ENCODE data around the gene SFTA2.

The SFTA2 gene

DNA sequence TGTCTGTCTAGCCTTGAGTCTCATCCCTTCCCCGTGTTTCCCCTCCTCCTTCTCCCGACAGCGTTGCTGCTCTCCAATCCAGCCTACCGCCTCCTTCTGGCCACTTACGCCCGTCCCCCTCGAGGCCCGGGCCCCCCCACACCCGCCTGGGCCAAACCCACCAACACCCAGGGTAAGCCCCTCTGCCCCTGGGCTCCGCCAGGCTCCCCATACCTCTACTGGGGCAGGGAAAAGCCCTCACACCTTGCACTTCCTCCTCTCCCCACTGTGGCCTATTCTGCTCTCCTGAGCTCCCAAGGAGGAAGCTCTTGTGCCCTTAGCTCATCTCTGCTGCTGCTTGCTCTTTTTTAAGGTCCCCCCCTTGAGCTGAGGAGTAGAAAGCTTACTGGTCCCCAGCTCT lies 36.6 kb downstream of the SFTA2 start:
- peaks cover 34% of the 10 kb centered on the region for H3K36me3 ChIP-seq (ENCODE audit: insufficient read depth, low read length)
- no peaks in the 10 kb centered on the region for H3K27me3 ChIP-seq (ENCODE audit: control insufficient read depth, insufficient read depth, low read length)
- H3K9ac ChIP-seq (ENCODE audit: low read depth, low read length): no peak overlapping the region
- H3K9me3 ChIP-seq (replicated peaks; ENCODE audit: low read length): no peaks in the 10 kb centered on the region
- no peak overlapping the region for H3K4me3 ChIP-seq (ENCODE audit: low read length)
- H3K4me2 ChIP-seq (ENCODE audit: low read length): no peak overlapping the region
- H3K4me1 ChIP-seq (ENCODE audit: control insufficient read depth, insufficient read depth, low read length): no peaks in the 10 kb centered on the region

DNA sequence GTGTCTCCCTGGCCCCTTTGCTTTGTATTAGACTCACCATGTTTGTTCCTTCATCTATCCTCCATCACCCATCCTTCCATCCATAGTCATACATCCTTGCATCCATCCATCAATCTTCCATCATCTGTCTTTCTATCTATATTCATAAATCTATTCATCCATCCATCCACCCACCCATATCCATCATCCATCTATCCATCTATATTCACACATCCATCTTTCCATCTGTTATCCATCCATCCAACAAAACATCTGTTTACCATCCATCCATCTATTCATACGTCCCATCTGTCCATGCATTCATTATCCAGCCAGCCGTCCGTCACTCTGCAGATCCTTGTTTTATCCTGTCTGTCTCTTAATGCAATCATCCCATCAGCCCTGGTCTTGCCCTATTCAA lies 37.0 kb downstream of the SFTA2 start:
- H3K4me3 ChIP-seq (ENCODE audit: low read length): no peak overlapping the region
- no peak overlapping the region for H3K9ac ChIP-seq (ENCODE audit: low read depth, low read length)
- H3K9me3 ChIP-seq (replicated peaks; ENCODE audit: low read length): no peaks in the 10 kb centered on the region
- no peaks in the 10 kb centered on the region for H3K27me3 ChIP-seq (ENCODE audit: control insufficient read depth, insufficient read depth, low read length)
- H3K4me2 ChIP-seq (ENCODE audit: low read length): no peak overlapping the region
- peaks cover 34% of the 10 kb centered on the region for H3K36me3 ChIP-seq (ENCODE audit: insufficient read depth, low read length)
- H3K4me1 ChIP-seq (ENCODE audit: control insufficient read depth, insufficient read depth, low read length): no peaks in the 10 kb centered on the region

DNA sequence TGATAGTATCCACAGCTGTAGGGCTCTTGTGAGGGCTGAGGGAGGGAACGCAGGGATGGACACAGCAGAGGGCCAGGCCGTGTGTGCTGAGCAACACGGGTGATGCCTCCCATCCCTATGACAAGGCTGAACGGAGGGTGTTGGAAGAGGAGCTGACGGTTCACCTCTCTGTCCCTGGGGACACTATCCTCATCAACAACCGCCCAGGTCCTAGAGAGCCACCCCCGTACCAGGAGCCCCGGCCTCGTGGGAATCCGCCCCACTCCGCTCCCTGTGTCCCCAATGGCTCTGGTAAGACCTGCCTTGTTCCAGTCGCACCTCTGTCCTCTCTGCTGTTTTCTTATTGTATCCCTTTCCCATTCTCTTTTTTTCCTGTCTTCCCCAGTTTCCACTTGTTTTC lies 37.6 kb downstream of the SFTA2 start:
- Histone ChIP-seq H3K4me1 (ENCODE audit: control insufficient read depth, insufficient read depth, low read length) (no peaks in the 10 kb centered on the region), H3K27me3 (ENCODE audit: control insufficient read depth, insufficient read depth, low read length) (no peaks in the 10 kb centered on the region), H3K36me3 (ENCODE audit: insufficient read depth, low read length) (peaks cover 34% of the 10 kb centered on the region), H3K9ac (ENCODE audit: low read depth, low read length) (no peak overlapping the region), H3K4me3 (ENCODE audit: low read length) (no peak overlapping the region), H3K4me2 (ENCODE audit: low read length) (no peak overlapping the region), H3K9me3 (replicated peaks; ENCODE audit: low read length) (no peaks in the 10 kb centered on the region)

DNA sequence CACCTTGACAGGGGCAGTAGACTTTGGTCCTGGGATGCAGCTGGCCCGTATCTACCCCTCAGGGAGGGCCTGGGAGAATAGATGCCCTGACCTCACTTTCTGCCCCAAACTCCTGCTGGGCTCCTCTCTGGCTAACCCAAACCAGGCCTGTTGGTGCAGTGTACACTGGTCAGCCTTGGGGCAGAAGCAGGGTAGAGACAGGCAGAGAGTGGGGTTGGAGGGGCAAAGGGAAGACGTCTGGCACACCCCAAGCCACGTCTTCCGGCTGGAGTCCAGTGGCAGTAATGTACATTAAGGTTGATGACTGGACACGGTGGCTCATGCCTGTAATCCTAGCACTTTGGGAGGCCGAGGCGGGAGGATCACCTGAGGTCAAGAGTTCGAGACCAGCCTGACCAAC lies 38.3 kb downstream of the SFTA2 start:
- peaks cover 34% of the 10 kb centered on the region for H3K36me3 ChIP-seq (ENCODE audit: insufficient read depth, low read length)
- no peak overlapping the region for H3K4me3 ChIP-seq (ENCODE audit: low read length)
- H3K27me3 ChIP-seq (ENCODE audit: control insufficient read depth, insufficient read depth, low read length): no peaks in the 10 kb centered on the region
- no peak overlapping the region for H3K4me2 ChIP-seq (ENCODE audit: low read length)
- no peak overlapping the region for H3K9ac ChIP-seq (ENCODE audit: low read depth, low read length)
- H3K9me3 ChIP-seq (replicated peaks; ENCODE audit: low read length): no peaks in the 10 kb centered on the region
- peaks cover 3% of the 10 kb centered on the region for H3K4me1 ChIP-seq (ENCODE audit: control insufficient read depth, insufficient read depth, low read length)

DNA sequence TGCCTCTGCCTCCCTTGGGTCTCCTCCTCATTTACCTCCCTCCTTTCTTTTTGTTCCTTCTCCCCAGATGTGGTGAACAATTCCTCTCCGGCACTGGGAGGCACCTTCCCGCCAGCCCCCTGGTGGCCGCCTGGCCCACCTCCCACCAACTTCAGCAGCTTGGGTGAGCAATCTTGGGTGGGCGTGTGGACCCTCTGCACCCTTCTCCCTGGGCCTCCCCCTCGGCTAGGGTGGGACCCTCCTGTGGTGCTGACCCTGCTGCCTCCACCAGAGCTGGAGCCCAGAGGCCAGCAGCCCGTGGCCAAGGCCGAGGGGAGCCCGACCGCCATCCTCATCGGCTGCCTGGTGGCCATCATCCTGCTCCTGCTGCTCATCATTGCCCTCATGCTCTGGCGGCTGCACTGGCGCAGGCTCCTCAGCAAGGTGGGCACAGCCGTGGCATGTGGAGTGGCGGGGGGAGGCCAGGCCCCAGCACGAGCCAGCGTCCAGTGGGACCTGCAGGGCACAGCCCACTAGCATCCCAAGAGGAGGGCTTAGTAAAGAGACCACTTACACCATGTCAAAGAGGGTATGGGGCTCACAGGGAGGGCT lies 38.9 kb downstream of the SFTA2 start:
- Histone ChIP-seq H3K27me3 (ENCODE audit: control insufficient read depth, insufficient read depth, low read length) (no peaks in the 10 kb centered on the region), H3K9ac (ENCODE audit: low read depth, low read length) (no peak overlapping the region), H3K9me3 (replicated peaks; ENCODE audit: low read length) (no peaks in the 10 kb centered on the region), H3K36me3 (ENCODE audit: insufficient read depth, low read length) (peaks cover 32% of the 10 kb centered on the region), H3K4me1 (ENCODE audit: control insufficient read depth, insufficient read depth, low read length) (peaks cover 9% of the 10 kb centered on the region), H3K4me2 (ENCODE audit: low read length) (no peak overlapping the region), H3K4me3 (ENCODE audit: low read length) (no peak overlapping the region)

DNA sequence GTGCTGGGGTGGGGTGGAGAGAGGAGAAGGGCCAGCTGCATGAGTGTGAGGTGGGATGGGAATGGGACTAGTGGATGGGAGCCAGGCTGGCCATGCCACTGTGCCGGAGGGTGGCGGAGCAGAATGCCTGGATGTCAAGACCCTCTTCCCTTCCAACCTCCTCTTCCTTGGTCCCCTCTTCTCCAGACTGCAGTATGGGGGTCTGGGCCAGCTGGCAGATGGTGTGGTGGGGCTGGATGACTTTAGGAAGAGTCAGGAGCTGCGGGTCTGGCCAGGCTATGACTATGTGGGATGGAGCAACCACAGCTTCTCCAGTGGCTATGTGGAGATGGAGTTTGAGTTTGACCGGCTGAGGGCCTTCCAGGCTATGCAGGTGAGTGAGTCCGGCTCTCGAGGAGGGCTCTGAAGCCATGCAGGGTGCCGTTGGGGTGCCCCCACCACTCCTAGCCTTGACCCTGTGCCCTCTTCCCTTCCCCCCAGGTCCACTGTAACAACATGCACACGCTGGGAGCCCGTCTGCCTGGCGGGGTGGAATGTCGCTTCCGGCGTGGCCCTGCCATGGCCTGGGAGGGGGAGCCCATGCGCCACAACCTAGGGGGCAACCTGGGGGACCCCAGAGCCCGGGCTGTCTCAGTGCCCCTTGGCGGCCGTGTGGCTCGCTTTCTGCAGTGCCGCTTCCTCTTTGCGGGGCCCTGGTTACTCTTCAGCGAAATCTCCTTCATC lies 40.0 kb downstream of the SFTA2 start:
- H3K4me1 ChIP-seq (ENCODE audit: control insufficient read depth, insufficient read depth, low read length): peaks cover 14% of the 10 kb centered on the region
- no peaks in the 10 kb centered on the region for H3K9me3 ChIP-seq (replicated peaks; ENCODE audit: low read length)
- H3K27me3 ChIP-seq (ENCODE audit: control insufficient read depth, insufficient read depth, low read length): no peaks in the 10 kb centered on the region
- H3K9ac ChIP-seq (ENCODE audit: low read depth, low read length): no peak overlapping the region
- H3K36me3 ChIP-seq (ENCODE audit: insufficient read depth, low read length): peaks cover 23% of the 10 kb centered on the region
- no peak overlapping the region for H3K4me2 ChIP-seq (ENCODE audit: low read length)
- no peak overlapping the region for H3K4me3 ChIP-seq (ENCODE audit: low read length)

DNA sequence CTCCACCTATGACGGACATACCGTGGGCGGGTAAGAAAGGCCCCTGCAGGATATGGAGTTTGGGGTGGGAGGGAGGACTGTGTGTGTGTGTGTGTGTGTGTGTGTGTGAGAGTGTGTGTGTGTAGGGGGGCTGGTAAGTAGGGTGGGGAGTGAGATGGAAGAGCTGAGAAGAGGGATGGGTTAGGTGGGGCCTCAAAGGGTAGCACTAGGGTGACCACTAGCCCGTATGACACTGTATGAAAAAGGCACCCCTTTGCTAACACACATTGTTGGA lies 40.6 kb downstream of the SFTA2 start:
- peaks cover 20% of the 10 kb centered on the region for H3K36me3 ChIP-seq (ENCODE audit: insufficient read depth, low read length)
- H3K4me1 ChIP-seq (ENCODE audit: control insufficient read depth, insufficient read depth, low read length): peaks cover 16% of the 10 kb centered on the region
- H3K4me3 ChIP-seq (ENCODE audit: low read length): no peak overlapping the region
- no peaks in the 10 kb centered on the region for H3K9me3 ChIP-seq (replicated peaks; ENCODE audit: low read length)
- no peak overlapping the region for H3K9ac ChIP-seq (ENCODE audit: low read depth, low read length)
- H3K27me3 ChIP-seq (ENCODE audit: control insufficient read depth, insufficient read depth, low read length): no peaks in the 10 kb centered on the region
- no peak overlapping the region for H3K4me2 ChIP-seq (ENCODE audit: low read length)

DNA sequence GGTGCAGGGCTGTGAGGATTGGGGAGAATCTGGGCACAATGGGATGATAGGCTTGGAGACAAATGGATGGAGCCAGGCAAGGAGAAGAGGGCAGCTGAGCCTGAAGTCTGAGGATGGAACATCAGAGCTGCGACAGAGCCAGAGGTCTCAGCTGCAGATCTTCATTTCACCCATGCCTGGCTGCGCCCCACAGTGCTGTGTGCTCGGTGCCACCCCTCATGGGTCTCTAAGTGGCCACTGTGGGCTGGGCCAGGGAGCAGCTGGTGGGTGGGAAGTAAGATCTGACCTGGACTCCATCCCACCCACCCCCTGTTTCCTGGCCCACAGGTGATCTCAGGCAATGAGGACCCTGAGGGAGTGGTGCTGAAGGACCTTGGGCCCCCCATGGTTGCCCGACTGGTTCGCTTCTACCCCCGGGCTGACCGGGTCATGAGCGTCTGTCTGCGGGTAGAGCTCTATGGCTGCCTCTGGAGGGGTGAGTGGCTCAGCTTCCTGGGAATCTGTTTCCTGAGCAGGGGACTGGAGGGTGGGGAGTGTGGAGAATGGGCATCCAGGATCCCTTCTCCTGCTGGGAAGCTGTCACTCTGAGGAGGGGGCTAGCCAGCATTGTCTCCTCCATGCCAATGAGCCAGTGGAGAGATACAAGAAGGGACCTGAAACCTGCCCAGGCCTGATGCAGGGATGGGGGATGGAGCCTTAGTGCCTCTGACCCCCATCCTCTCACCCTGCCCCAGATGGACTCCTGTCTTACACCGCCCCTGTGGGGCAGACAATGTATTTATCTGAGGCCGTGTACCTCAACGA lies 41.1 kb downstream of the SFTA2 start:
- Histone ChIP-seq H3K9me3 (replicated peaks; ENCODE audit: low read length) (no peaks in the 10 kb centered on the region), H3K27me3 (ENCODE audit: control insufficient read depth, insufficient read depth, low read length) (no peaks in the 10 kb centered on the region), H3K4me3 (ENCODE audit: low read length) (no peak overlapping the region), H3K9ac (ENCODE audit: low read depth, low read length) (no peak overlapping the region), H3K4me2 (ENCODE audit: low read length) (no peak overlapping the region), H3K4me1 (ENCODE audit: control insufficient read depth, insufficient read depth, low read length) (peaks cover 21% of the 10 kb centered on the region), H3K36me3 (ENCODE audit: insufficient read depth, low read length) (peaks cover 20% of the 10 kb centered on the region)

DNA sequence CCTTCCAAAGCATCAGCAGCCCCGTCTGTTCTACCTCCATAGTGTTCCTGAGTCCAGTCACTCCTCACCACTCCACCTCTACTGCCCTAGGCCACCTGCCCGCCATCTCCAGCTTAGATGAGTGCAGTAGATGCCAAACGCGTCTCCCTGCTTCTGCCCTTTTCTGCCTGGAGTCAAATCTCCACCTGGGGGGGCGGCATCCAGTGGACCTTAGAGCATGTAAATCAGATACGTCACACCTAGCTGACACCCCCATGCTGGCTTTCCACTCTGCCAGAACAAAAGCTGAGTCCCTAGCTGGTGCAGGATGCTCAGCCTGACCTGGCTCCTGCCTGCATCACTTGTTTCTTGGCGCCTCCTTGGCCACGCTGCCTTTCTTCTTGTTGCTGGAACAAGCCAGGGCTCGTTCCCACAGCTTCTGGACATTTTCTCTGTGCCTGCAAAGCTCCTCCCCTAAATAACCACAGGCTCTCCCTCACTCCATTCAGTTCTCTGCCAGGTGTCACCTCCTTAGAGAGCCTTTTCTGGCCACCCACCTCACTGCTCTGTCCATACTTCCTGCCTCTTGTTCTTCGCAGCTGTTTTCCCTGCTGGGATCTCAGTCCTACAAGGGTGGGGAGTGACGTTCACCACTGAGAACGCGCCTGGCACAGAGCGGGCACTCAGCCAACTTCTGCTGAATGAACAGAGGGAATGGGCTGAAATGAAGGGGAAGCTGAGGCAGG lies 41.9 kb downstream of the SFTA2 start:
- H3K4me1 ChIP-seq (ENCODE audit: control insufficient read depth, insufficient read depth, low read length): peaks cover 29% of the 10 kb centered on the region
- H3K27me3 ChIP-seq (ENCODE audit: control insufficient read depth, insufficient read depth, low read length): no peaks in the 10 kb centered on the region
- H3K4me3 ChIP-seq (ENCODE audit: low read length): no peak overlapping the region
- peaks cover 19% of the 10 kb centered on the region for H3K36me3 ChIP-seq (ENCODE audit: insufficient read depth, low read length)
- H3K9ac ChIP-seq (ENCODE audit: low read depth, low read length): no peak overlapping the region
- H3K4me2 ChIP-seq (ENCODE audit: low read length): no peak overlapping the region
- no peaks in the 10 kb centered on the region for H3K9me3 ChIP-seq (replicated peaks; ENCODE audit: low read length)

DNA sequence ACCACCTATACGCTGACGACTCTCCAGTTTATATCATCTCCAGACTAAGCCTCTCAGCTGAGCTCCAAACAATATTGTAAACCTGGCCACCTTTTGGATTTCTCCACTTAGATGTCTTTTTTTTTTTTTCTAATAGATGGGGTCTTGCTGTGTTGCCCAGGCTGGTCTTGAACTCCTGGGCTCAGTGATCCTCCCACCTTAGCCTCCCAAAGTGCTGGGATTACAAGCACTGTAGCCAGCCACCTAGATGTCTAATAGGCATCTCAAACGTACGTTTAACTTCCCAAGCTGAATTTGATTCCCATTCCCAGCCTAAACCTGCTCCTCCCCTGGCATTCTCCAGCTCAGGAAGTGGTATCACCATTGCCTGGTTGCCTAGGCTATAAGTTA lies 42.5 kb downstream of the SFTA2 start:
- H3K4me3 ChIP-seq (ENCODE audit: low read length): no peak overlapping the region
- H3K27me3 ChIP-seq (ENCODE audit: control insufficient read depth, insufficient read depth, low read length): no peaks in the 10 kb centered on the region
- peaks cover 33% of the 10 kb centered on the region for H3K4me1 ChIP-seq (ENCODE audit: control insufficient read depth, insufficient read depth, low read length)
- no peaks in the 10 kb centered on the region for H3K9me3 ChIP-seq (replicated peaks; ENCODE audit: low read length)
- H3K4me2 ChIP-seq (ENCODE audit: low read length): no peak overlapping the region
- H3K36me3 ChIP-seq (ENCODE audit: insufficient read depth, low read length): peaks cover 15% of the 10 kb centered on the region
- no peak overlapping the region for H3K9ac ChIP-seq (ENCODE audit: low read depth, low read length)

DNA sequence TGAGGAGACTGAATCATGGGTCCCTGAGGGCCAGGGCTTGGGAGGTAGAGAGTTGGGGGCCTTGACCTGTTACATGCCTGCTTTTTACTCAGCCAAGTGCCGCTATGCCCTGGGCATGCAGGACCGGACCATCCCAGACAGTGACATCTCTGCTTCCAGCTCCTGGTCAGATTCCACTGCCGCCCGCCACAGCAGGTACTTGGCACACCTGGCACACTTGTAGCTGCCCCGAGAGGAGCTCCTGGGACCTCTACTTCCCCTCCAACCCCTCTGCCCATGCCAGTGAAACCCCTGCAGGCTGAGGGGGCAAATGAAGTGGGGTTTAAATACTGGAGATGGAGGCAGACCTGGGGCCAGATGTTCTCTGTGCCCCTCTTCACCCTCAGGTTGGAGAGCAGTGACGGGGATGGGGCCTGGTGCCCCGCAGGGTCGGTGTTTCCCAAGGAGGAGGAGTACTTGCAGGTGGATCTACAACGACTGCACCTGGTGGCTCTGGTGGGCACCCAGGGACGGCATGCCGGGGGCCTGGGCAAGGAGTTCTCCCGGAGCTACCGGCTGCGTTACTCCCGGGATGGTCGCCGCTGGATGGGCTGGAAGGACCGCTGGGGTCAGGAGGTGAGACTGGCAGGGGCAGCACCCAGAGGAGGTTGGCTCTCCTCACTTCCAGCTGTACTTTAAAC lies 43.0 kb downstream of the SFTA2 start:
- Histone ChIP-seq H3K27me3 (ENCODE audit: control insufficient read depth, insufficient read depth, low read length) (no peaks in the 10 kb centered on the region), H3K36me3 (ENCODE audit: insufficient read depth, low read length) (peaks cover 13% of the 10 kb centered on the region), H3K9me3 (replicated peaks; ENCODE audit: low read length) (no peaks in the 10 kb centered on the region), H3K9ac (ENCODE audit: low read depth, low read length) (no peak overlapping the region), H3K4me1 (ENCODE audit: control insufficient read depth, insufficient read depth, low read length) (peaks cover 33% of the 10 kb centered on the region), H3K4me2 (ENCODE audit: low read length) (peak overlapping the region; percentile 35), H3K4me3 (ENCODE audit: low read length) (no peak overlapping the region)
